SK-N-SH treated with all-trans-retinoic acid at 6 μM for 48 hours (cell line): ENCODE data around the gene KIAA1217.

Source experiments
- CREB5 ChIP-seq: fragments of 250-450 bp; sonication (Bioruptor Pico); IDR thresholded peaks from 2 replicates; pipeline ENCODE4 v1.5.1; 2020; ENCODE audit warnings: low read depth, mild to moderate bottlenecking, moderate library complexity
- CSRNP3 ChIP-seq: fragments of 250-450 bp; sonication (Bioruptor Pico); IDR thresholded peaks from 2 replicates; pipeline ENCODE4 v1.5.1; 2021; ENCODE audit warnings: mild to moderate bottlenecking, moderate library complexity
- PATZ1 ChIP-seq: fragments of 250-450 bp; sonication (Bioruptor Pico); IDR thresholded peaks from 2 replicates; pipeline ENCODE4 v1.8.0; 2020; ENCODE audit warnings: mild to moderate bottlenecking, moderate library complexity, borderline replicate concordance
- RARB ChIP-seq: fragments of 250-450 bp; sonication (Bioruptor Pico); IDR thresholded peaks from 2 replicates; pipeline ENCODE4 v1.8.0; 2021; ENCODE audit warnings: mild to moderate bottlenecking, moderate library complexity
- TOX ChIP-seq: fragments of 250-450 bp; sonication (Bioruptor Pico); IDR thresholded peaks from 2 replicates; pipeline ENCODE4 v1.8.0; 2021; ENCODE audit warnings: mild to moderate bottlenecking, moderate library complexity, borderline replicate concordance
- ZC3H10 ChIP-seq: fragments of 250-450 bp; sonication (Bioruptor Pico); IDR thresholded peaks from 2 replicates; pipeline ENCODE4 v1.5.1; 2021; ENCODE audit warnings: mild to moderate bottlenecking, moderate library complexity
- ZNF8 ChIP-seq: fragments of 450-650 bp; formaldehyde crosslinking; IDR thresholded peaks from 2 replicates; pipeline ENCODE4 v1.5.0; 2020; ENCODE audit warnings: mild to moderate bottlenecking, moderate library complexity

GRCh38 chr10:24502006-24502405 is 293.1 kb downstream of the KIAA1217 start:
- TF ChIP-seq CSRNP3 (CRISPR knock-in tag) (no peak), TOX (CRISPR knock-in tag) (no peak), RARB (CRISPR knock-in tag) (no peak), CREB5 (no peak), PATZ1 (no peak), ZNF8 (CRISPR knock-in tag) (no peak), ZC3H10 (CRISPR knock-in tag) (no peak)
